Right hindlimb (tissue), 1 donor: Measurements from ENCODE around the gene MAP3K6.
"Not testable (repeated sequence)": the region's sequence is repeated elsewhere in the genome, so short reads cannot be mapped to it uniquely, and the experiment has no call there.

Experiments
- DNase-seq: peaks from one replicate; pipeline ENCODE4 v3.0.0-alpha.2; 2018

The MAP3K6 gene

GRCh38 chr1:27395441-27396195 lies 28.9 kb upstream of the MAP3K6 start:
- peak; percentile 84 for DNase-seq

DNA sequence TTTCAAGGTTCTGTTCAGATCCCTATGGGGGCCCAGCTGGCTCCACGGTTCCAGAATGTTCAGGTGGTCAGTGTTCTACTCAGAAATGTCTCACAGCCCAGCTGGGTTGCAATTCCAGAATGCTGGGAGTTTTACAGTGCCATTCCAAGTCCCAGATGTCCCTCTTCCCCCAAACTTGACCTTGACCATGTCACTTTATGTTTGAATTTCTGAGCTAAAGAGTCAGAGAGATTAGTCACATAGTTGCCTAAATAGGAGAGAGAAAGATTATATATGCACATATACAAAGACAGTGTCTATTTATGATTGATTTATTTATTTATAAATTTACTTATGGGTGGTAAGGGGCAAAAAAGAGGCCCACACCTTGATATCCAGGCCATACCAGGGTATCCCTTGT lies 28.2 kb upstream of the MAP3K6 start:
- no peak for DNase-seq

GRCh38 chr1:27394282-27394658 lies 27.5 kb upstream of the MAP3K6 start:
- no peak for DNase-seq

DNA sequence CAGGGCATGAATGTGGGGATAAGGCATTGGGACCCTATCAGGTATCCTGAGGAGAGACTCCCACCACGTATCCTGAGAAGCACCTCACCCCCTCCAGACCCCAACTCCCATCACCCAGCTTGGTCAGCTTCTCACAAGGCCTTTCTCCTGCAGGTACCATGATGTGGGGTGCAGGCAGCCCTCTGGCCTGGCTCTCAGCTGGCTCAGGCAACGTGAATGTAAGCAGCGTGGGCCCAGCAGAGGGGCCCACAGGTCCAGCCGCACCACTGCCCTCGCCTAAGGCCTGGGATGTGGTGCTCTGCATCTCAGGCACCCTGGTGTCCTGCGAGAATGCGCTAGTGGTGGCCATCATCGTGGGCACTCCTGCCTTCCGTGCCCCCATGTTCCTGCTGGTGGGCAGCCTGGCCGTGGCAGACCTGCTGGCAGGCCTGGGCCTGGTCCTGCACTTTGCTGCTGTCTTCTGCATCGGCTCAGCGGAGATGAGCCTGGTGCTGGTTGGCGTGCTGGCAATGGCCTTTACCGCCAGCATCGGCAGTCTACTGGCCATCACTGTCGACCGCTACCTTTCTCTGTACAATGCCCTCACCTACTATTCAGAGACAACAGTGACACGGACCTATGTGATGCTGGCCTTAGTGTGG lies 27.0 kb upstream of the MAP3K6 start:
- no peak for DNase-seq

DNA sequence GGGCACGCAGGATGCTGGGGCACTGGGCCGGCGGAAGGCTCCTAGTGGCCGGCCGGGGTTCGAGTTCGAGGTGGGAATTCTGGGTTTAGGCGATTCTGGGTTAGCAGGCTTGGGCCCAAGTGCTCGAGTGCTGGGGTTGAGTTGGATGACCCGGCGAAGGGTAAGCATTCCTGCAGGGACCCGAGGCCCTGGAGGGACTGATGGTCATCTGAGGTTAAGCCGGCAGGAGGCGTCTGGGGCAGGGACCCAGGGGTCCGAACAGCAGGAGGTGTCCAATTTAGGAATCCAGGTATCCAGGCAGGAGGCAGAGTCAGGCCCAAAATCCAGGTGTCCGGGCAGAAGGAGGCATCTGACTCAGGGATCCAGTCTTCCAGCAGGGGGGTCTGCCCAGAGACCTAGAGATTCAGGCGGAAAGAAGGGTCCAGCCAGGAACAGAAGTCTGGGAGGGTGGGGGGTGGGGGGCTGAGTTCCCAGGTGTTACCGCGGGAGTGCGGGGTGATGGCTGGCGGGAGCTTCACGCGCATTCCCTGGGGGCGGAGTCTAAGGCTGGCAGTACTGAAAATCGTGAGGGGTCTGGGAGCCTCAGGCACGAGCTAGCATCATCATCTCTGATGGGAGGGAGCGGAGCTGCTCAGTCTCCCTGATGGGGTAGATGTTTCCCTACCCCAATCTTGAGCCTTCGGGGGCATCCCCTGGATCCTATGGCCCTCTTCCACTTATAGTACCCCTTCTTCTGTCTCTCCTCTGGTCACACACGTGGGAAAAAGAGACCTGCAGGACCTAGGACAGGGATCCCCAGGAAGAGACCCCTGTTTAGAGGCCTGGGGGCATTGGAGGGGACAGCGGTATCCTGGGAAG lies 26.2 kb upstream of the MAP3K6 start:
- no peak for DNase-seq

DNA sequence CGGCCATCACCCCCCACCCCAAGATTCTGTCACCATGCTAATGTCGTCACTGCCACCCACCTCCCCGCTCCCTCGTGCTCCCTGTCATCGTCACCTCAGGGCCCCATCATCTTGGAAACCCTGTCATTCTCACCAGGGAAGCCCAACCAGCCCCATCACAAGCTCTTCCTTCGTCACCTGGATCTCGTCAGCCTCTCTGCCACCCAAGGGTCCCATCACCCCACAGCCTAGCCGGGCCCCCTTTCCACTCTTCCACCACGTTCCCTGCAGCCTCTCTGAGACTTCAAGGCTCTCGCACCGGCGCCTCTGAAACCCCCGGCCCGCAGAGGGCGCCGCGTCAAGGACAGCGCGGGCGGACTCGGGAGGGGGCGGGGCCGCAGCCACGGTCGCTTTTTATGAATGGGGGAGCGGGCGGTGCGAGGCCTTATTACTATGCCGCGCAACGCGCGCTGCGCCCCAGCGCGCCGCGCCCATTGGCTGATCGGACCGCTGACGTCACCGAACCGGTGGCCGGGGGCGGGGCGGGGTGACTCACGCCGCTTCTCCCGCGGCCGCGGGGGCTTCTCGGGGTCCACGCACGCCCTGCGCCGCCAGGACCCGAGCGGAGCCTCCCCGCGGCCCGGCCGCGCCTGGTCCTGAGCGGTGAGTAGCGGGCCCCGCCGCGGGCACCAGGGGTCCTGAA lies 25.5 kb upstream of the MAP3K6 start, which contains the start of gene GPR3:
Gene GPR3, plus strand, starts transcription at position 527 of the 682 bp plus-strand sequence. CDS start 1,177 bp downstream, outside the sequence.
- peak; percentile 93 for DNase-seq

- DNase-seq = peak; percentile 62
These were observed 24.8 kb upstream of the MAP3K6 start for GRCh38 chr1:27391511-27392095.

DNA sequence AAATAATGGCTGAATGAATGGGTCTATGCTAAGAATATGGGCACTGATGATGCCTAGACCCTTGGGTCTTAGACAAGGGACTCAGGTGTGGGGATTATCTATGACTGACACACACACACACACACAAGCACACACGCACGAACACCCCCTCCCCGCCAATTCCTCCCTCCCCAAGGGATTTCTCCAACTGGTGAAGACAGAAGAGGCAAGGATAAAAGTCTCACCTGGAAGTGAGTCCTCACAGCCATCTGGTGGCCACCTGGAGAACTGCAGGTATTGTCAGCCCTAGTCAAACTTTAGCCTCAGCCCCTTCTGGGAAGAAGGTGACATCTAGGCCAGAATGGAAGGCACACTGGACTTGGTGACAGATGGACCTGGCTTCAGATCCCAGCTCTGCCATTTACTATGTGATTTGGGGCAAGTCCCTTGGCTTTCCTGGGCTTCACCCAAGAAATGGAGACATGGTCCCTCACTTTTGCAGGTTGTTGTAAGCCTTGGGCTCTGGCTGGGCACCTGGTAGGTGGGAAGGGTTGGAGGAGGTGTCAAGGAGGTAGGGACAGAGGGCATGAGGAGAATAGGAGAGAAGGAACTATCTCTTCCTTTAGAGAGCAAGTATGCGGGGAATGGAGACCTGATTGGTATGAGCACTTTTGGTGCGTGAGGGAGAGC lies 21.7 kb upstream of the MAP3K6 start:
- no peak for DNase-seq

DNA sequence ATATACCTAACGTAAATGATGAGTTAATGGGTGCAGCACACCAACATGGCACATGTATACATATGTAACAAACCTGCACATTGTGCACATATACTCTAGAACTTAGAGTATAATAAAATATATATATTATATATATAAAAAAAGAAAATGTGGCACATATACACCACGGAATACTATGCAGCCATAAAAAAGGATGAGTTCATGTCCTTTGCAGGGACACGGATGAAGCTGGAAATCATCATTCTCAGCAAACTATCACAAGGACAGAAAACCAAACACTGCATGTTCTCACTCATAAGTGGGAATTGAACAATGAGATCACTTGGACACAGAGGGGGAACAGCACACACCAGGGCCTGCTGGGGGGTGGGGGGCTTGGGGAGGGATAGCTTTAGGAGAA lies 18.0 kb upstream of the MAP3K6 start:
- DNase-seq = not testable (repeated sequence)

DNA sequence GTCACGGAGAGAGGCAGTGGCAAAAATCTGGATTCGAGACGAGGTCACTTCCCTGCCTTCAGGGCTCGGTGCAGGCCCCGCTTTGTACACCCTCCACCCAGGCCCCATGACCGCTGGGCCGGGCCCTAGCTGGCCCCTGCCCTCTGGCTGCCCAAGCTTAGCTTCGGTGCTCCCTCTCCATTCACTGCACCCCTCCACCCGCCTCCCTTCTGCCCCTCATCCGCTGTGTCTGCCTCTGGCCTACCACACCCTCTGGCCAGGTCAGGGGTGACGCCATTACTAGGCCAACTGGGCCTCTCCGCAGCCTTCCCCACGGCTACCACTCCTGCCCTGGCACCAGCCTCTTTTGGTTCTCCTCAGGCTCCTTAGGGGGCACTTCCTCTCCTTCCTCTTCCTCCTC lies 16.9 kb upstream of the MAP3K6 start:
- no peak for DNase-seq

DNA sequence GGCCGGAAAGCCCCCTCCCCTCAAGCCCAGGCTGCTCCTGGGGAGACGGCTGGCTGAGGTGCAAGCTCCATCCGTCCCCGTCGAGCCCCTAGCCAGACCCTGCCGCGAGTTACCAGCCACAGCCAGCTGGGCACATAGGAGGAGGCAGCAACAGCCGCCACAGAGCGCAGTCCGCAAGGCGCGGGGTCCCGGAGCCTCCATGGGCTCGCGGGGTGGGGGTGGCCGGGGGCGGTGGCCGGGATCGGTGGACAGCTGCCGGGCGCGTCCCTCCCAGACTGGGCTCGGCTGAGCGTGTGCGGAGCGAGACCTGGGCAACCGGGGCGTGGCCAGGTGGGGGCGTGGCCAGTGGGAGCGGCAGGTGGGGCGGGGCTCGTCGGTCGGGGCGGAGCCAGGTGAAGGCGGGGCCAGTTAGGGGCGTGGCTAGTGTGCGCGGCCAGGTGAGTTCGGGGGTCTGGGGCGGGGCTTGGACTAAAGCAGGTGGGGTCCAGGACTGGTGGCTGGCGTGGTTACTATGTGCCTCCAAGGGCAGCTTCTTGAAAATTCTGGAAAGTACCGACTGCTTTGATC lies 16.4 kb upstream of the MAP3K6 start, which contains the start of gene CD164L2:
Gene CD164L2, minus strand, starts transcription at position 295 of the 567 bp plus-strand sequence. Its CDS starts 94 bp downstream, at position 201.
- peak; percentile 35 for DNase-seq

DNA sequence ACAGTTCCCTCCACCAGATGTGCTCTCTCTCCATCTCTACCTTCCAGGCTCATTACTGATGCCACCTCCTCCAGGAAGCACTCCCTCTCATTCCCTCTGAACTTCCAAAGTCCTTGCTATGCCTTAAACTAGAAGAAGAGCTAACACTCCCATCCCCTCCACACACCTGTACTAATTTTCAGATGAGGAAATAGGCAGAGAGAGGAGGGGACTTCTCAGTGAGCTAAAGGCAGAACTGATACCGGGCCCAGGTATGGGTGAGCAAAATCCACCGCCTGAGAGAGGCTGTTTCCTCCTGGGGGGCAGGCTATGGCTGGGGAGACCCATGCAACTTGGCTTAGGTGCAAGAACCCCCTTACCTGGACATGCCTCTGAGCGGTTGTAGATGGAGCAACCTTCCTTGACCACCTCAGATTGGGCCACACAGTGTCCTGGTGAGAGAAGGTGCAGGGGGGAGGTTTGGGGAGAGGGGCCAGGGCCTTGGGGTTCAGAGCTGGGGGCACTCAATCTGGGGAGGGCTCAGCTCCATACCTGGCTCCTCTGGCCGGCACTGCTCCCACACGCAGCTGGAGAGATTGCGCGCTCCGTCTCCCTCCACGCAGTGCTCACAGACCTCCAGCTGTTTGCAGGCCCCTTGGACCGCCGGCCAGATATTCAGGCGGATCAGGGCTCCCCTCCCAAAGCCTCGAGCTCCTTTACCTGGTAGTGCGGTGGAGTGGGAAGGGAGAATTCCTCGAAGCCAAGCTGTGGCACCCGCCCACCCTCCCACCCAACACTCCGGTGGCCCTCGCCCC lies 15.4 kb upstream of the MAP3K6 start:
- no peak for DNase-seq

GRCh38 chr1:27380766-27381733 lies 14.3 kb upstream of the MAP3K6 start:
- DNase-seq = peak; percentile 13

GRCh38 chr1:27380224-27380623 lies 13.5 kb upstream of the MAP3K6 start:
- DNase-seq = peak; percentile 39

- peak; percentile 16 for DNase-seq
These were observed 12.9 kb upstream of the MAP3K6 start for GRCh38 chr1:27379564-27380122.

DNA sequence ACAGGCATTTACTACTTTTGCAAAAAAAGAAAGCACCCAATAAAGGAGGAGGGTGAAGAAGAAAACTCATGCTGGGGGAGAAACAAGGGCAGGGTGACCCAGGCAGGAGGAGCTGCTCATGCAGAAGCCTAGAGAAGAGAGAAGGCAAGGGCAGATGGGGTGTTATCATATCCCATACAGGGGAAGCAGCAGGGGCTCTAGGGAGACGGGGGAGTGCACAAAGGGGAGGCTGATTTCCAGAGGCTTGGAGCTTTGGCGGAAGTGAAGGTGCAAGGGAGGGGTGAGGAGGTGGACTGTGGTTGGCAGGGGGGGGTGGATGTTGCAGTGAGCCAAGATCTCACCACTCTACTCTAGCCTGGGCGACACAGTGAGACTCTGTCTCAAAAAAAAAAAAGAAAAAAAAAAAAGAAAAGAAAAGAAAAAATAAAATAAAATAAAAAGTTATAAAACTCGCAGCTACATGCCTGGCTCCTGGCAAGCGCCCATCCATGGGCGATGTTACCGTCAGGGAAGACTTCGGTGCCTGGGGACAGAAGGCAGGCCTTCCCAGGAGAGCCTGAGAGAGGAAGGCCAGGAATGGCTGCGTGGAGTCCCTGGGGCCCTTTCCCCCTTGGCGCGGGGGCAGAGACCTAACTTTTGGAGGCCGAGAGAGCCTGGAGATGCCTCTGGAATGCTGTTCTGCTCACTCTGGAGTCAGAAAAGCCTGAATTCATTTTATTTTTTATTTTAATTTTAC lies 11.2 kb upstream of the MAP3K6 start:
- DNase-seq = no peak

GRCh38 chr1:27374362-27375086 lies 7.8 kb upstream of the MAP3K6 start, which contains the start of gene FCN3:
Gene FCN3 (minus strand): TSS chr1:27374824. CDS start chr1:27374818, 6 bp downstream.
- DNase-seq = peak; percentile 15
